NCI-H1092 (cell line): ENCODE measurements around the gene SPATA20.

Source experiments
- DNase-seq: peaks from one replicate; lab custom pipeline; 2025; lab: John Stamatoyannopoulos, UW

SPATA20 gene

GRCh38 chr17:50520483-50520882 is 26.5 kb upstream of the SPATA20 start:
- DNase-seq, result no peak

- no peak for DNase-seq
Measured at GRCh38 chr17:50521514-50521913, 25.5 kb upstream of the SPATA20 start.

GRCh38 chr17:50522766-50523165 is 24.2 kb upstream of the SPATA20 start:
- no peak for DNase-seq

- no peak for DNase-seq
Measured at GRCh38 chr17:50523208-50523607, 23.8 kb upstream of the SPATA20 start.

- no peak for DNase-seq
Measured at GRCh38 chr17:50524838-50525237, 22.1 kb upstream of the SPATA20 start.

- DNase-seq, result no peak
Measured at GRCh38 chr17:50527155-50527762, 19.7 kb upstream of the SPATA20 start.

- DNase-seq, result no peak
Measured at GRCh38 chr17:50527949-50528474, 19.0 kb upstream of the SPATA20 start.

- no peak for DNase-seq
Measured at GRCh38 chr17:50529849-50530248, 17.1 kb upstream of the SPATA20 start.

- no peak for DNase-seq
Measured at GRCh38 chr17:50531428-50532025, 15.4 kb upstream of the SPATA20 start.

- no peak for DNase-seq
Measured at GRCh38 chr17:50532452-50533024, 14.4 kb upstream of the SPATA20 start, which contains the start of gene EPN3. Gene EPN3 (plus strand): TSS chr17:50532735. CDS start chr17:50536557, 3,822 bp downstream.

GRCh38 chr17:50533185-50533584 is 13.8 kb upstream of the SPATA20 start:
- no peak for DNase-seq

- peak; percentile 53 for DNase-seq
Measured at GRCh38 chr17:50533720-50534148, 13.2 kb upstream of the SPATA20 start.

- DNase-seq, result no peak
Measured at GRCh38 chr17:50534222-50534978, 12.6 kb upstream of the SPATA20 start.

GRCh38 chr17:50534979-50535326 is 12.0 kb upstream of the SPATA20 start:
- no peak for DNase-seq

- DNase-seq, result no peak
Measured at GRCh38 chr17:50535407-50535806, 11.6 kb upstream of the SPATA20 start.

- DNase-seq, result no peak
Measured at GRCh38 chr17:50536683-50537646, 10.0 kb upstream of the SPATA20 start.

- no peak for DNase-seq
Measured at GRCh38 chr17:50537721-50538548, 9.0 kb upstream of the SPATA20 start.

GRCh38 chr17:50538549-50539410 is 8.2 kb upstream of the SPATA20 start:
- no peak for DNase-seq

GRCh38 chr17:50539762-50540559 is 7.0 kb upstream of the SPATA20 start:
- no peak for DNase-seq
